Activated T-cell treated with anti-CD3 and anti-CD28 coated beads, Interleukin-2, amount 50 U/mL, for 4 hours (primary cell): ENCODE data around the gene NXF2. TPM values are rescaled to one million over a fixed set of nuclear protein-coding genes. Genes with fewer than 3 reads are reported as not detected.
A peak's percentile ranks its signal among the peaks of the same experiment; 100 is the strongest.
"Not testable (repeated sequence)": the region's sequence is repeated elsewhere in the genome, so short reads cannot be mapped to it uniquely, and the experiment has no call there.

Experiments
- ATAC-seq, 2 donors: fragments of 200-7000 bp; cut with Tn5 transposase; one replicate each; pipeline ENCODE4 v1.10.0; 2021
- DNase-seq: peaks from one replicate; pipeline ENCODE4 v3.0.0-alpha.2; 2020
- H3K27me3 Mint-ChIP-seq: one replicate; pipeline ENCODE4 v1.8.0; 2021; ENCODE audit warnings: low read depth, mixed read lengths
- H3K36me3 Mint-ChIP-seq: one replicate; pipeline ENCODE4 v1.8.0; 2022; ENCODE audit warnings: mixed read lengths; ENCODE audit not compliant: insufficient read depth
- H3K4me1 Mint-ChIP-seq: one replicate; pipeline ENCODE4 v1.8.0; 2021; ENCODE audit warnings: low read depth, mixed read lengths
- H3K4me3 Mint-ChIP-seq: one replicate; pipeline ENCODE4 v1.8.0; 2021; ENCODE audit warnings: mild to moderate bottlenecking, moderate library complexity, mixed read lengths
- H3K9me3 Mint-ChIP-seq: one replicate; pipeline ENCODE4 v1.8.0; 2021; ENCODE audit warnings: mixed read lengths
- total RNA-seq, 3 donors: library from RNA; stranded (reverse); gene quantifications; one replicate each; pipeline ENCODE4 v1.2.1, GENCODE V29; 2021

NXF2 gene
- total RNA-seq, result not detected

GRCh38 chrX:102246893-102247292 lies at the start of gene NXF2:
Gene NXF2, plus strand, starts transcription at chrX:102247167. Its CDS starts 59,912 bp downstream, at chrX:102307079.
- H3K4me1 Mint-ChIP-seq, H3K27me3 Mint-ChIP-seq, H3K36me3 Mint-ChIP-seq, DNase-seq, H3K9me3 Mint-ChIP-seq, H3K4me3 Mint-ChIP-seq, ATAC-seq: not testable (repeated sequence)

GRCh38 chrX:102207940-102208339 lies 39.0 kb upstream of the NXF2 start:
- DNase-seq, H3K9me3 Mint-ChIP-seq, H3K27me3 Mint-ChIP-seq, H3K36me3 Mint-ChIP-seq, H3K4me1 Mint-ChIP-seq, H3K4me3 Mint-ChIP-seq, ATAC-seq: not testable (repeated sequence)

- H3K36me3 Mint-ChIP-seq, H3K9me3 Mint-ChIP-seq, H3K4me3 Mint-ChIP-seq, ATAC-seq, DNase-seq, H3K27me3 Mint-ChIP-seq, H3K4me1 Mint-ChIP-seq: not testable (repeated sequence)
Observed at GRCh38 chrX:102214986-102215385, 32.0 kb upstream of the NXF2 start, which contains the start of gene TCP11X1. Gene TCP11X1, plus strand, starts transcription at chrX:102215301.

- not testable (repeated sequence) for ATAC-seq, H3K9me3 Mint-ChIP-seq
Observed at GRCh38 chrX:102216497-102216896, 30.5 kb upstream of the NXF2 start.

GRCh38 chrX:102235678-102236077 lies 11.3 kb upstream of the NXF2 start:
- H3K27me3 Mint-ChIP-seq, H3K9me3 Mint-ChIP-seq, H3K4me3 Mint-ChIP-seq, DNase-seq, H3K4me1 Mint-ChIP-seq, ATAC-seq, H3K36me3 Mint-ChIP-seq: not testable (repeated sequence)

More at GRCh38 chrX:102216497-102216896, 30.5 kb upstream of the NXF2 start:
- not testable (repeated sequence) for H3K4me3 Mint-ChIP-seq, H3K4me1 Mint-ChIP-seq, H3K27me3 Mint-ChIP-seq, H3K36me3 Mint-ChIP-seq, DNase-seq

- H3K36me3 Mint-ChIP-seq, ATAC-seq, DNase-seq, H3K4me1 Mint-ChIP-seq, H3K27me3 Mint-ChIP-seq, H3K4me3 Mint-ChIP-seq, H3K9me3 Mint-ChIP-seq: not testable (repeated sequence)
Observed at GRCh38 chrX:102240265-102240664, 6.7 kb upstream of the NXF2 start.

GRCh38 chrX:102272231-102272630 lies 25.3 kb downstream of the NXF2 start:
- DNase-seq, H3K27me3 Mint-ChIP-seq, H3K4me3 Mint-ChIP-seq, H3K4me1 Mint-ChIP-seq, H3K9me3 Mint-ChIP-seq, H3K36me3 Mint-ChIP-seq, ATAC-seq: not testable (repeated sequence)

GRCh38 chrX:102338162-102338561 lies 91.2 kb downstream of the NXF2 start:
- Mint-ChIP-seq H3K4me1 (peaks cover 2% of the 10 kb centered on the region), H3K27me3 (no peaks in the 10 kb centered on the region), H3K9me3 (no peaks in the 10 kb centered on the region), H3K36me3 (no peaks in the 10 kb centered on the region), H3K4me3 (no peak overlapping the region)
- DNase-seq, result no peak
- ATAC-seq, result no peak

- ATAC-seq (peak; percentile 21 to 62), DNase-seq (no peak)
- no peak overlapping the region for H3K4me3 Mint-ChIP-seq
- H3K27me3 Mint-ChIP-seq, result no peaks in the 10 kb centered on the region
- H3K36me3 Mint-ChIP-seq, result no peaks in the 10 kb centered on the region
- no peaks in the 10 kb centered on the region for H3K9me3 Mint-ChIP-seq
- H3K4me1 Mint-ChIP-seq, result peaks cover 2% of the 10 kb centered on the region
Observed at GRCh38 chrX:102339312-102340298, 92.6 kb downstream of the NXF2 start.

- ATAC-seq (no peak), DNase-seq (no peak)
- Mint-ChIP-seq H3K27me3 (peaks cover 1% of the 10 kb centered on the region), H3K9me3 (no peaks in the 10 kb centered on the region), H3K4me3 (no peak overlapping the region), H3K36me3 (no peaks in the 10 kb centered on the region), H3K4me1 (peaks cover 2% of the 10 kb centered on the region)
Observed at GRCh38 chrX:102341867-102342266, 94.9 kb downstream of the NXF2 start.

GRCh38 chrX:102345916-102346315 lies 98.9 kb downstream of the NXF2 start:
- peak in 1 of 2 donors; percentile 27 for ATAC-seq
- Mint-ChIP-seq H3K27me3 (peaks cover 4% of the 10 kb centered on the region), H3K36me3 (no peaks in the 10 kb centered on the region), H3K4me1 (no peaks in the 10 kb centered on the region), H3K9me3 (no peaks in the 10 kb centered on the region), H3K4me3 (no peak overlapping the region)
- DNase-seq, result peak; percentile 73

Other genes starting within 250 kb of the NXF2 start
- not detected for gene TCEAL2, start 121.5 kb upstream of the NXF2 start, total RNA-seq
- not detected for gene TCEAL6, start 104.7 kb upstream of the NXF2 start, total RNA-seq
- gene BEX5, start 91.2 kb upstream of the NXF2 start, total RNA-seq, result 1 to 10 TPM; 1.2 to 1.9 (median 1.8) TPM
- gene TCP11X1, start 31.9 kb upstream of the NXF2 start, total RNA-seq, result not detected
- not detected for gene NXF2B, start 192.8 kb downstream of the NXF2 start, total RNA-seq
- gene TCP11X2, start 224.6 kb downstream of the NXF2 start, total RNA-seq, result not detected